ENCODE results near the gene CAMSAP3. TPM values are rescaled to one million over a fixed set of nuclear protein-coding genes. Genes with fewer than 3 reads are reported as not detected.

Gene CAMSAP3
- total and polyA plus RNA-seq, 7 donors: 0.03 to 0.15 (median 0.09) TPM; not detected in 3

DNA sequence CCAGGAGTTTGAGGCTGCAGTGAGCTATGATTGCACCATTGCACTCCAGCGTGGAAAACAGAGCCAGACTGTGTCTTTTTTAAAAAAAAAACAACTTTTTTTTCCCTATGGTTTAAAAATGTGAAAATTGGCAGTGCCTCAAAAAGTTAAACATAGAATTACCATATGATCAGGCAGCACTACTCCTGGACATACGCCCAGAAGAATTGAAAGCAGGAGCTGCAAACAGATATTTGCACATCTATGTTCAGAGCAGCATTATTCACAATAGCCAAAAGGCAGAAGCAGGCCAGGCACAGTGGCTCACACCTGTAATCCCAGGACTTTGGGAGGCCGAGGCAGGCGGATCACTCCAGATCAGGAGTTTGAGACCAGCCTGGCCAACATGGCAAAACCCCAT, 69.4 kb downstream of the CAMSAP3 start:
- no peak overlapping the region for H3K4me3 ChIP-seq
- no peaks in the 10 kb centered on the region for H3K9me3 ChIP-seq
- DNase-seq (no peak), ATAC-seq (no peak)
- H3K36me3 ChIP-seq (ENCODE audit: insufficient read depth in 1 of 2, low read depth in 1 of 2): no peaks in the 10 kb centered on the region
- WGBS, 3 donors: 41 to 58% (median 44%) methylated on average over 4 of the region's 4 CpGs
- intact Hi-C loops (cut with DNase I): no loop called here
- TF ChIP-seq, protein P1, sequence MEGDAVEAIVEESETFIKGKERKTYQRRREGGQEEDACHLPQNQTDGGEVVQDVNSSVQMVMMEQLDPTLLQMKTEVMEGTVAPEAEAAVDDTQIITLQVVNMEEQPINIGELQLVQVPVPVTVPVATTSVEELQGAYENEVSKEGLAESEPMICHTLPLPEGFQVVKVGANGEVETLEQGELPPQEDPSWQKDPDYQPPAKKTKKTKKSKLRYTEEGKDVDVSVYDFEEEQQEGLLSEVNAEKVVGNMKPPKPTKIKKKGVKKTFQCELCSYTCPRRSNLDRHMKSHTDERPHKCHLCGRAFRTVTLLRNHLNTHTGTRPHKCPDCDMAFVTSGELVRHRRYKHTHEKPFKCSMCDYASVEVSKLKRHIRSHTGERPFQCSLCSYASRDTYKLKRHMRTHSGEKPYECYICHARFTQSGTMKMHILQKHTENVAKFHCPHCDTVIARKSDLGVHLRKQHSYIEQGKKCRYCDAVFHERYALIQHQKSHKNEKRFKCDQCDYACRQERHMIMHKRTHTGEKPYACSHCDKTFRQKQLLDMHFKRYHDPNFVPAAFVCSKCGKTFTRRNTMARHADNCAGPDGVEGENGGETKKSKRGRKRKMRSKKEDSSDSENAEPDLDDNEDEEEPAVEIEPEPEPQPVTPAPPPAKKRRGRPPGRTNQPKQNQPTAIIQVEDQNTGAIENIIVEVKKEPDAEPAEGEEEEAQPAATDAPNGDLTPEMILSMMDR (IDR thresholded peaks at IDR 0.05): no peak
- no peaks in the 10 kb centered on the region for H3K4me1 ChIP-seq
- no peak overlapping the region for H3K27ac ChIP-seq
- H3K27me3 ChIP-seq (ENCODE audit: insufficient read depth in 3 of 3, low read length in 2 of 3): peaks cover 0 to 11% (median 9%) of the 10 kb centered on the region in 3 donors

Other genes with a start within 250 kb of the CAMSAP3 start
- gene ARHGEF18, start 246.9 kb upstream of the CAMSAP3 start, total RNA-seq: 1 to 10 TPM; 6.0 to 8.3 (median 6.9) TPM
- 10 to 100 TPM in 1 of 3 donors, 1 to 10 TPM in 2; 3.5 to 12.2 (median 5.3) TPM for gene ARHGEF18, start 246.9 kb upstream of the CAMSAP3 start, polyA plus RNA-seq
- 1 to 10 TPM; 1.1 to 1.4 (median 1.2) TPM for gene PEX11G, start 106.8 kb upstream of the CAMSAP3 start, total RNA-seq
- gene PEX11G, start 106.8 kb upstream of the CAMSAP3 start, polyA plus RNA-seq: 1 to 10 TPM; 1.0 to 1.1 (median 1.1) TPM
- gene ZNF358, start 79.8 kb upstream of the CAMSAP3 start, total RNA-seq: 100 to 1,000 TPM in 1 of 4 donors, 10 to 100 TPM in 3; 80.4 to 109 (median 90.1) TPM
- 100 to 1,000 TPM in 1 of 3 donors, 10 to 100 TPM in 2; 38.1 to 110 (median 88.9) TPM for gene ZNF358, start 79.8 kb upstream of the CAMSAP3 start, polyA plus RNA-seq
- 10 to 100 TPM; 15.4 to 23.8 (median 17.0) TPM for gene MCOLN1, start 73.2 kb upstream of the CAMSAP3 start, total RNA-seq
- gene MCOLN1, start 73.2 kb upstream of the CAMSAP3 start, polyA plus RNA-seq: 10 to 100 TPM; 15.9 to 28.6 (median 20.2) TPM
- gene PNPLA6, start 60.1 kb upstream of the CAMSAP3 start, total RNA-seq: 10 to 100 TPM; 53.3 to 72.8 (median 62.7) TPM
- gene PNPLA6, start 60.1 kb upstream of the CAMSAP3 start, polyA plus RNA-seq: 10 to 100 TPM; 31.8 to 63.8 (median 34.6) TPM
- gene XAB2, start 33.7 kb downstream of the CAMSAP3 start, total RNA-seq: 10 to 100 TPM; 19.2 to 36.3 (median 26.6) TPM
- gene XAB2, start 33.7 kb downstream of the CAMSAP3 start, polyA plus RNA-seq: 10 to 100 TPM; 23.5 to 29.7 (median 24.1) TPM
- gene PET100, start 33.9 kb downstream of the CAMSAP3 start, total RNA-seq: 100 to 1,000 TPM in 2 of 4 donors, 10 to 100 TPM in 2; 88.9 to 112 (median 101) TPM
- gene PET100, start 33.9 kb downstream of the CAMSAP3 start, polyA plus RNA-seq: 10 to 100 TPM; 49.6 to 93.1 (median 49.7) TPM
- not detected for gene PCP2, start 37.9 kb downstream of the CAMSAP3 start, total RNA-seq
- gene PCP2, start 37.9 kb downstream of the CAMSAP3 start, polyA plus RNA-seq: under 1 TPM in 1 of 3 donors, not detected in 2; 0.20 TPM
- gene STXBP2, start 41.2 kb downstream of the CAMSAP3 start, total RNA-seq: 1 to 10 TPM; 2.7 to 4.5 (median 3.6) TPM
- gene STXBP2, start 41.2 kb downstream of the CAMSAP3 start, polyA plus RNA-seq: 1 to 10 TPM in 2 of 3 donors, under 1 TPM in 1; 0.55 to 2.4 (median 1.7) TPM
- under 1 TPM in 2 of 4 donors, not detected in 2; 0.48 to 0.57 TPM for gene RETN, start 73.2 kb downstream of the CAMSAP3 start, total RNA-seq
- gene RETN, start 73.2 kb downstream of the CAMSAP3 start, polyA plus RNA-seq: 1 to 10 TPM in 2 of 3 donors, under 1 TPM in 1; 0.46 to 4.7 (median 2.1) TPM
- under 1 TPM; 0.18 to 0.54 (median 0.28) TPM for gene MCEMP1, start 81.2 kb downstream of the CAMSAP3 start, total RNA-seq
- gene MCEMP1, start 81.2 kb downstream of the CAMSAP3 start, polyA plus RNA-seq: under 1 TPM in 2 of 3 donors, not detected in 1; 0.21 to 0.35 TPM
- gene TRAPPC5, start 85.0 kb downstream of the CAMSAP3 start, total RNA-seq: 100 to 1,000 TPM in 3 of 4 donors, 10 to 100 TPM in 1; 83.4 to 164 (median 104) TPM
- gene TRAPPC5, start 85.0 kb downstream of the CAMSAP3 start, polyA plus RNA-seq: 100 to 1,000 TPM in 1 of 3 donors, 10 to 100 TPM in 2; 40.6 to 125 (median 66.8) TPM
- gene FCER2, start 106.3 kb downstream of the CAMSAP3 start, total RNA-seq: under 1 TPM in 2 of 4 donors, not detected in 2; 0.34 to 0.54 TPM
- gene FCER2, start 106.3 kb downstream of the CAMSAP3 start, polyA plus RNA-seq: under 1 TPM in 2 of 3 donors, not detected in 1; 0.06 to 0.10 TPM
- under 1 TPM in 3 of 4 donors, not detected in 1; 0.38 to 0.69 (median 0.50) TPM for gene CLEC4G, start 136.2 kb downstream of the CAMSAP3 start, total RNA-seq
- gene CLEC4G, start 136.2 kb downstream of the CAMSAP3 start, polyA plus RNA-seq: under 1 TPM in 2 of 3 donors, not detected in 1; 0.08 to 0.14 TPM
- 10 to 100 TPM in 1 of 4 donors, 1 to 10 TPM in 3; 2.7 to 13.8 (median 3.0) TPM for gene CD209, start 151.7 kb downstream of the CAMSAP3 start, total RNA-seq
- under 1 TPM; 0.11 to 0.42 (median 0.30) TPM for gene CD209, start 151.7 kb downstream of the CAMSAP3 start, polyA plus RNA-seq
- gene CLEC4M, start 167.4 kb downstream of the CAMSAP3 start, total RNA-seq: not detected
- not detected for gene CLEC4M, start 167.4 kb downstream of the CAMSAP3 start, polyA plus RNA-seq
- gene EVI5L, start 234.4 kb downstream of the CAMSAP3 start, total RNA-seq: 10 to 100 TPM; 13.9 to 25.9 (median 22.2) TPM
- 10 to 100 TPM in 2 of 3 donors, 1 to 10 TPM in 1; 5.8 to 10.7 (median 10.0) TPM for gene EVI5L, start 234.4 kb downstream of the CAMSAP3 start, polyA plus RNA-seq

Data from psoas muscle (tissue), 8 donors.